ENCODE results near the gene DPP10. TPM values are rescaled to one million over a fixed set of nuclear protein-coding genes. Genes with fewer than 3 reads are reported as not detected.
A peak's percentile ranks its signal among the peaks of the same experiment; 100 is the strongest.

The DPP10 gene
- total RNA-seq, 2 experiments from 2014 or later: not detected

GRCh38 chr2:114614592-114614991 is 172.2 kb downstream of the DPP10 start:
- CTCF ChIA-PET: no interaction called here
- no peak for ATAC-seq

GRCh38 chr2:114628481-114628880 is 186.0 kb downstream of the DPP10 start:
- no peaks in the 10 kb centered on the region for H3K9me3 Mint-ChIP-seq (ENCODE audit: low read depth)
- no peak for ATAC-seq
- no peak overlapping the region for H3K27ac Mint-ChIP-seq
- H3K4me3 Mint-ChIP-seq: no peak overlapping the region
- no peaks in the 10 kb centered on the region for H3K4me1 Mint-ChIP-seq
- CTCF ChIA-PET: no interaction called here
- intact Hi-C loops (cut with DNase I, micrococcal nuclease): no loop called here
- POLR2A ChIA-PET: no interaction called here
- H3K36me3 Mint-ChIP-seq (ENCODE audit: low read depth): no peaks in the 10 kb centered on the region
- no peak for DNase-seq
- H3K27me3 Mint-ChIP-seq: no peaks in the 10 kb centered on the region

More at GRCh38 chr2:114614592-114614991, 172.2 kb downstream of the DPP10 start:
- no peak for DNase-seq
- Mint-ChIP-seq H3K36me3 (ENCODE audit: low read depth) (no peaks in the 10 kb centered on the region), H3K4me1 (no peaks in the 10 kb centered on the region), H3K4me3 (no peak overlapping the region), H3K27ac (no peak overlapping the region), H3K9me3 (ENCODE audit: low read depth) (no peaks in the 10 kb centered on the region), H3K27me3 (peaks cover 3% of the 10 kb centered on the region)
- intact Hi-C loops (cut with DNase I, micrococcal nuclease): no loop called here
- POLR2A ChIA-PET: no interaction called here

- ATAC-seq (no peak), DNase-seq (no peak)
- ChIA-PET CTCF (no interaction called here), POLR2A (no interaction called here)
- Mint-ChIP-seq H3K36me3 (ENCODE audit: low read depth) (no peaks in the 10 kb centered on the region), H3K4me1 (no peaks in the 10 kb centered on the region), H3K27me3 (no peaks in the 10 kb centered on the region), H3K4me3 (no peak overlapping the region), H3K9me3 (ENCODE audit: low read depth) (no peaks in the 10 kb centered on the region), H3K27ac (no peak overlapping the region)
- intact Hi-C loops (cut with DNase I, micrococcal nuclease): no loop called here
Observed at GRCh38 chr2:114631146-114631545, 188.7 kb downstream of the DPP10 start.

- ATAC-seq (no peak), DNase-seq (no peak)
- Mint-ChIP-seq H3K27ac (no peak overlapping the region), H3K36me3 (ENCODE audit: low read depth) (no peaks in the 10 kb centered on the region), H3K9me3 (ENCODE audit: low read depth) (no peaks in the 10 kb centered on the region), H3K4me1 (peaks cover 3% of the 10 kb centered on the region), H3K27me3 (peaks cover 2% of the 10 kb centered on the region), H3K4me3 (no peak overlapping the region)
- CTCF ChIA-PET: no interaction called here
- intact Hi-C loops (cut with DNase I, micrococcal nuclease): no loop called here
- POLR2A ChIA-PET: no interaction called here
Observed at GRCh38 chr2:114642166-114642770, 199.8 kb downstream of the DPP10 start.

GRCh38 chr2:114642988-114643553 is 200.6 kb downstream of the DPP10 start:
- CTCF ChIA-PET: no interaction called here
- POLR2A ChIA-PET: no interaction called here
- peaks cover 3% of the 10 kb centered on the region for H3K4me1 Mint-ChIP-seq
- H3K27ac Mint-ChIP-seq: no peak overlapping the region
- no peaks in the 10 kb centered on the region for H3K9me3 Mint-ChIP-seq (ENCODE audit: low read depth)
- no peak for ATAC-seq
- intact Hi-C loops (cut with DNase I, micrococcal nuclease): no loop called here
- no peak for DNase-seq
- no peaks in the 10 kb centered on the region for H3K27me3 Mint-ChIP-seq
- no peaks in the 10 kb centered on the region for H3K36me3 Mint-ChIP-seq (ENCODE audit: low read depth)
- H3K4me3 Mint-ChIP-seq: no peak overlapping the region

- Mint-ChIP-seq H3K9me3 (ENCODE audit: low read depth) (no peaks in the 10 kb centered on the region), H3K27ac (no peak overlapping the region), H3K36me3 (ENCODE audit: low read depth) (no peaks in the 10 kb centered on the region), H3K27me3 (peaks cover 8% of the 10 kb centered on the region), H3K4me1 (no peaks in the 10 kb centered on the region), H3K4me3 (no peak overlapping the region)
- ATAC-seq (no peak), DNase-seq (no peak)
- CTCF ChIA-PET: no interaction called here
- intact Hi-C loops (cut with DNase I, micrococcal nuclease): no loop called here
- POLR2A ChIA-PET: no interaction called here
Observed at GRCh38 chr2:114651933-114652332, 209.5 kb downstream of the DPP10 start.

GRCh38 chr2:114659880-114660279 is 217.4 kb downstream of the DPP10 start:
- no peak for DNase-seq
- Mint-ChIP-seq H3K27ac (no peak overlapping the region), H3K36me3 (ENCODE audit: low read depth) (no peaks in the 10 kb centered on the region), H3K4me1 (peaks cover 6% of the 10 kb centered on the region), H3K9me3 (ENCODE audit: low read depth) (no peaks in the 10 kb centered on the region), H3K4me3 (no peak overlapping the region), H3K27me3 (peaks cover 24% of the 10 kb centered on the region)
- ATAC-seq: no peak
- intact Hi-C loops (cut with DNase I, micrococcal nuclease): no loop called here
- CTCF ChIA-PET: interaction anchor here (0.9 kb wide), 1 partner anchor 9 kb away, joined by 3 read pairs; no protein-coding TSS in a partner anchor
- POLR2A ChIA-PET: no interaction called here

- Mint-ChIP-seq H3K36me3 (ENCODE audit: low read depth) (no peaks in the 10 kb centered on the region), H3K4me1 (peaks cover 6% of the 10 kb centered on the region), H3K9me3 (ENCODE audit: low read depth) (no peaks in the 10 kb centered on the region), H3K27me3 (peaks cover 22% of the 10 kb centered on the region), H3K27ac (no peak overlapping the region), H3K4me3 (peak overlapping the region; percentile 61)
- ChIA-PET CTCF (interaction anchor here (0.7 kb wide), 2 partner anchors 15 to 415 kb away, joined by 3 read pairs; no protein-coding TSS in a partner anchor), POLR2A (no interaction called here)
- ATAC-seq (peak; percentile 39), DNase-seq (peak; percentile 28)
- intact Hi-C loops (cut with DNase I, micrococcal nuclease): no loop called here
Observed at GRCh38 chr2:114661971-114662939, 219.8 kb downstream of the DPP10 start.

GRCh38 chr2:114668415-114668814 is 226.0 kb downstream of the DPP10 start:
- Mint-ChIP-seq H3K9me3 (ENCODE audit: low read depth) (no peaks in the 10 kb centered on the region), H3K36me3 (ENCODE audit: low read depth) (no peaks in the 10 kb centered on the region), H3K4me1 (no peaks in the 10 kb centered on the region), H3K4me3 (no peak overlapping the region), H3K27ac (no peak overlapping the region), H3K27me3 (no peaks in the 10 kb centered on the region)
- ChIA-PET POLR2A (no interaction called here), CTCF (interaction anchor here (0.7 kb wide), 1 partner anchor 9 kb away, joined by 3 read pairs; no protein-coding TSS in a partner anchor)
- ATAC-seq (no peak), DNase-seq (no peak)
- intact Hi-C loops (cut with DNase I, micrococcal nuclease): no loop called here

GRCh38 chr2:114683251-114683650 is 240.8 kb downstream of the DPP10 start:
- no peaks in the 10 kb centered on the region for H3K4me1 Mint-ChIP-seq
- ATAC-seq: no peak

GRCh38 chr2:114684403-114684802 is 242.0 kb downstream of the DPP10 start:
- Mint-ChIP-seq H3K27me3 (peaks cover 7% of the 10 kb centered on the region), H3K27ac (no peak overlapping the region), H3K36me3 (ENCODE audit: low read depth) (no peaks in the 10 kb centered on the region), H3K4me1 (no peaks in the 10 kb centered on the region), H3K4me3 (no peak overlapping the region), H3K9me3 (ENCODE audit: low read depth) (peaks cover 4% of the 10 kb centered on the region)
- ChIA-PET POLR2A (no interaction called here), CTCF (no interaction called here)
- DNase-seq: no peak
- intact Hi-C loops (cut with DNase I, micrococcal nuclease): no loop called here
- no peak for ATAC-seq

More at GRCh38 chr2:114683251-114683650, 240.8 kb downstream of the DPP10 start:
- H3K27me3 Mint-ChIP-seq: peaks cover 5% of the 10 kb centered on the region
- intact Hi-C loops (cut with DNase I, micrococcal nuclease): no loop called here
- CTCF ChIA-PET: no interaction called here
- no peak for DNase-seq
- H3K36me3 Mint-ChIP-seq (ENCODE audit: low read depth): no peaks in the 10 kb centered on the region
- H3K27ac Mint-ChIP-seq: no peak overlapping the region
- H3K4me3 Mint-ChIP-seq: no peak overlapping the region
- H3K9me3 Mint-ChIP-seq (ENCODE audit: low read depth): no peaks in the 10 kb centered on the region
- POLR2A ChIA-PET: no interaction called here

GRCh38 chr2:114685102-114685501 is 242.7 kb downstream of the DPP10 start:
- CTCF ChIA-PET: interaction anchor here (0.7 kb wide), 1 partner anchor 354 kb away, joined by 3 read pairs; no protein-coding TSS in a partner anchor
- Mint-ChIP-seq H3K4me1 (no peaks in the 10 kb centered on the region), H3K36me3 (ENCODE audit: low read depth) (no peaks in the 10 kb centered on the region), H3K27me3 (peaks cover 7% of the 10 kb centered on the region), H3K4me3 (no peak overlapping the region), H3K9me3 (ENCODE audit: low read depth) (peaks cover 4% of the 10 kb centered on the region), H3K27ac (no peak overlapping the region)
- DNase-seq: no peak
- intact Hi-C loops (cut with DNase I, micrococcal nuclease): no loop called here
- ATAC-seq: no peak
- POLR2A ChIA-PET: no interaction called here
